Measurements from ENCODE around the gene FADS2. TPM values are rescaled to one million over a fixed set of nuclear protein-coding genes. Genes with fewer than 3 reads are reported as not detected.

The FADS2 gene
- total RNA-seq, 2 experiments from 2014 or later = 0.95 to 2.8 TPM

GRCh38 chr11:61866958-61867343 is 38.9 kb downstream of the FADS2 start:
- no peaks in the 10 kb centered on the region for H3K36me3 ChIP-seq (ENCODE audit: insufficient read depth, low read length)
- H3K79me2 ChIP-seq (ENCODE audit: insufficient read depth, low read depth, low read length) = no peaks in the 10 kb centered on the region
- intact Hi-C loops (cut with micrococcal nuclease; ENCODE audit: unreplicated experiment) = no loop called here
- no peak overlapping the region for H2AFZ ChIP-seq (ENCODE audit: low read length)
- no peaks in the 10 kb centered on the region for H3K9me2 ChIP-seq (ENCODE audit: insufficient read depth, low read length)
- no peaks in the 10 kb centered on the region for H3K9me3 ChIP-seq (ENCODE audit: low read length)
- BruUV-seq (replicated peaks) = no TSS peak
- TF ChIP-seq EZH2phosphoT487 (IDR thresholded peaks at IDR 0.05; ENCODE audit: borderline replicate concordance, low read depth, low read length) (no peak), CTCF (conservative IDR thresholded peaks at IDR 0.05; ENCODE audit: low read length) (no peak)
- DNase-seq (ENCODE audit: low spot score) = no peak
- peaks cover 9% of the 10 kb centered on the region for H3K4me1 ChIP-seq (ENCODE audit: insufficient read depth, low read length, poor library complexity, severe bottlenecking)
- CTCF ChIA-PET (ENCODE audit: unreplicated experiment) = interaction anchor here (1.0 kb wide), 1 partner anchor 14 kb away, joined by 4 read pairs; no protein-coding TSS in a partner anchor
- no peaks in the 10 kb centered on the region for H4K20me1 ChIP-seq (ENCODE audit: insufficient read depth, low read length)
- POLR2A ChIA-PET = no interaction called here
- no peak overlapping the region for H3K27ac ChIP-seq (ENCODE audit: low read depth, low read length, poor library complexity, severe bottlenecking)
- no peak overlapping the region for H3K4me2 ChIP-seq (ENCODE audit: low read length)
- no peak overlapping the region for H3K4me3 ChIP-seq (ENCODE audit: low read depth, low read length, poor library complexity, severe bottlenecking)

- no TSS peak for BruUV-seq (replicated peaks)
- H3K27ac ChIP-seq (ENCODE audit: low read depth, low read length, poor library complexity, severe bottlenecking) = no peak overlapping the region
- H3K79me2 ChIP-seq (ENCODE audit: insufficient read depth, low read depth, low read length) = no peaks in the 10 kb centered on the region
- ChIA-PET CTCF (ENCODE audit: unreplicated experiment) (interaction anchor here (1.2 kb wide), 1 partner anchor 212 kb away, joined by 7 read pairs; no protein-coding TSS in a partner anchor), POLR2A (no interaction called here)
- H3K4me1 ChIP-seq (ENCODE audit: insufficient read depth, low read length, poor library complexity, severe bottlenecking) = peaks cover 9% of the 10 kb centered on the region
- H2AFZ ChIP-seq (ENCODE audit: low read length) = no peak overlapping the region
- no peak for DNase-seq (ENCODE audit: low spot score)
- no peaks in the 10 kb centered on the region; the same call in 1 of the 2 replicates for H3K36me3 ChIP-seq (ENCODE audit: insufficient read depth, low read length)
- no peaks in the 10 kb centered on the region for H4K20me1 ChIP-seq (ENCODE audit: insufficient read depth, low read length)
- H3K4me3 ChIP-seq (ENCODE audit: low read depth, low read length, poor library complexity, severe bottlenecking) = no peak overlapping the region
- TF ChIP-seq CTCF (conservative IDR thresholded peaks at IDR 0.05; ENCODE audit: low read length) (no peak), EZH2phosphoT487 (IDR thresholded peaks at IDR 0.05; ENCODE audit: borderline replicate concordance, low read depth, low read length) (no peak)
- intact Hi-C loops (cut with micrococcal nuclease; ENCODE audit: unreplicated experiment) = no loop called here
- no peaks in the 10 kb centered on the region for H3K9me3 ChIP-seq (ENCODE audit: low read length)
- no peak overlapping the region for H3K4me2 ChIP-seq (ENCODE audit: low read length)
- H3K9me2 ChIP-seq (ENCODE audit: insufficient read depth, low read length) = no peaks in the 10 kb centered on the region
Measured at GRCh38 chr11:61868571-61869428, 40.7 kb downstream of the FADS2 start.

GRCh38 chr11:61869429-61869707 is 41.3 kb downstream of the FADS2 start:
- Histone ChIP-seq H2AFZ (ENCODE audit: low read length) (no peak overlapping the region), H4K20me1 (ENCODE audit: insufficient read depth, low read length) (no peaks in the 10 kb centered on the region), H3K9me3 (ENCODE audit: low read length) (no peaks in the 10 kb centered on the region), H3K79me2 (ENCODE audit: insufficient read depth, low read depth, low read length) (no peaks in the 10 kb centered on the region), H3K4me2 (ENCODE audit: low read length) (no peak overlapping the region), H3K4me3 (ENCODE audit: low read depth, low read length, poor library complexity, severe bottlenecking) (no peak overlapping the region), H3K27ac (ENCODE audit: low read depth, low read length, poor library complexity, severe bottlenecking) (no peak overlapping the region), H3K36me3 (ENCODE audit: insufficient read depth, low read length) (no peaks in the 10 kb centered on the region; the same call in 1 of the 2 replicates), H3K4me1 (ENCODE audit: insufficient read depth, low read length, poor library complexity, severe bottlenecking) (peaks cover 9% of the 10 kb centered on the region), H3K9me2 (ENCODE audit: insufficient read depth, low read length) (no peaks in the 10 kb centered on the region)
- CTCF ChIA-PET (ENCODE audit: unreplicated experiment) = interaction anchor here (1.2 kb wide), 1 partner anchor 212 kb away, joined by 7 read pairs; no protein-coding TSS in a partner anchor
- intact Hi-C loops (cut with micrococcal nuclease; ENCODE audit: unreplicated experiment) = no loop called here
- POLR2A ChIA-PET = no interaction called here
- BruUV-seq (replicated peaks) = no TSS peak
- no peak for TF ChIP-seq EZH2phosphoT487 (IDR thresholded peaks at IDR 0.05; ENCODE audit: borderline replicate concordance, low read depth, low read length)
- no peak for TF ChIP-seq CTCF (conservative IDR thresholded peaks at IDR 0.05; ENCODE audit: low read length)
- DNase-seq (ENCODE audit: low spot score) = no peak

All from OCI-LY7 (cell line).